D721Med (cell line): ENCODE measurements around the gene LRIG3.

Experiments used
- DNase-seq: peaks from one replicate; pipeline ENCODE4 v3.0.0; 2011; ENCODE audit warnings: low spot score; ENCODE audit not compliant: insufficient read length
- FAIRE-seq: peaks from 2 replicates; lab custom pipeline; 2011; peaks lifted over from hg19 to GRCh38; lab: Jason Lieb, UNC
- TF ChIP-seq, protein P1 (sequence below): IDR thresholded peaks from 2 replicates; pipeline ENCODE4 v1.5.1; 2012; ENCODE audit warnings: mild to moderate bottlenecking, control low read depth; ENCODE audit not compliant: insufficient read depth; ENCODE audit errors: missing control alignments

LRIG3 gene

DNA sequence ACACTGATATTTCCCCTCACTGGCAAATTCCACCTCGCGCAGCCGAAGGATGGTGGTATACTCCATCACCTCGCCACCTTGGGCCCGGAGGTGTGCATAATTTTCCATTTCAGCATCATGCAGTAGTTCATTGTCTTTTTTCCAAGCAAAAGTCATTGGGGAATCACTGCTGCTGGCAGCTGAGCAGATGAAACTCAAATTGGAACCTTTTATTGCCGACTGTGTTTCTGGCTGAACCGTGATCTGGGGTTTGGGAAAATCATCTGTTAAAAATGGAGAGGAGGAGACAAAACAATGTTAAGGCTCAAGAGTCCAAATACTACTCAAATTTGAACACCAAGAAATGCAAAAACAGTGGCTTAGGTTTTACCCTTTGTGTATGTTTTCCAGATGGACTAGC lies 39.7 kb downstream of the LRIG3 start:
- TF ChIP-seq, protein P1, sequence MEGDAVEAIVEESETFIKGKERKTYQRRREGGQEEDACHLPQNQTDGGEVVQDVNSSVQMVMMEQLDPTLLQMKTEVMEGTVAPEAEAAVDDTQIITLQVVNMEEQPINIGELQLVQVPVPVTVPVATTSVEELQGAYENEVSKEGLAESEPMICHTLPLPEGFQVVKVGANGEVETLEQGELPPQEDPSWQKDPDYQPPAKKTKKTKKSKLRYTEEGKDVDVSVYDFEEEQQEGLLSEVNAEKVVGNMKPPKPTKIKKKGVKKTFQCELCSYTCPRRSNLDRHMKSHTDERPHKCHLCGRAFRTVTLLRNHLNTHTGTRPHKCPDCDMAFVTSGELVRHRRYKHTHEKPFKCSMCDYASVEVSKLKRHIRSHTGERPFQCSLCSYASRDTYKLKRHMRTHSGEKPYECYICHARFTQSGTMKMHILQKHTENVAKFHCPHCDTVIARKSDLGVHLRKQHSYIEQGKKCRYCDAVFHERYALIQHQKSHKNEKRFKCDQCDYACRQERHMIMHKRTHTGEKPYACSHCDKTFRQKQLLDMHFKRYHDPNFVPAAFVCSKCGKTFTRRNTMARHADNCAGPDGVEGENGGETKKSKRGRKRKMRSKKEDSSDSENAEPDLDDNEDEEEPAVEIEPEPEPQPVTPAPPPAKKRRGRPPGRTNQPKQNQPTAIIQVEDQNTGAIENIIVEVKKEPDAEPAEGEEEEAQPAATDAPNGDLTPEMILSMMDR: no peak
- no peak for FAIRE-seq
- no peak for DNase-seq

- TF ChIP-seq, protein P1: no peak
- no peak for FAIRE-seq
- DNase-seq: no peak
Observed at GRCh38 chr12:58877243-58877743, 43.0 kb downstream of the LRIG3 start.

DNA sequence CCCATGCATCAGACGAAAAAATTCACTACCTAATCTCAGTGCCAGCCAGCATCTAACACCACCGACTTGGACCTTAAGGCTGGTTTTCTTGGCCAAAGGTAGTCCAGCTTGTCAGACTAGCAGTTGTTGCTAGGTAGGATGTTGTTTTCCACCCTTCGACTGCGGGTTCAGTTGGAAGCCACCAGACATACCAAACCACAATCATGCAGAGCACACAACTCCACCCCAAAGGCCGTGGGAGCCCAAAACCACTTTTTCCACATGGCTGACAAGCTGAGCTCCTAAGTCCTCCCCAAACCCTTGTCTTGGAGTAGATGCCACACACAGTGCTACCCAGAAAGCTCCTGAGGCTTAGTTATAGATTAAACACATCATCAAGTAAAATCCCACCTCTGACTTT lies 46.8 kb downstream of the LRIG3 start:
- DNase-seq (no peak), FAIRE-seq (no peak)
- TF ChIP-seq, protein P1: no peak

DNA sequence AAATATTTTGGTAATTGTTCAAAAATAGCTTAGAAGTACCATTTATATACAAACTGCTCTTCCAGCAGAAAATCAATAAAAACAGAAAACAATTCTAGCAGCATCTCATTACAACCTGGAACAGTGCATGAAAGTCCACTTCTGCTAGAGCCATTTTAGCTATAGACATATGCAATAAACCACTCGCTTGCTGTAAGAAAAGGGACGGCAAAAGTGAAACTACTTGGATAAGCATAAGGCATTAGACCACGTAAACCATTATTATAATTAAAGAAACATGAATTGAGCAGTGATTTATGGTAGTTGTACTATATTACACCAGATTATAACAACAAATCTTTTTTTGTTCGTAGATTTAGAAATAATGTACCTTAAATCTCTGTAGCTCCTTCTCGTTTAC lies 48.7 kb downstream of the LRIG3 start:
- DNase-seq (no peak), FAIRE-seq (no peak)
- TF ChIP-seq, protein P1: no peak

DNA sequence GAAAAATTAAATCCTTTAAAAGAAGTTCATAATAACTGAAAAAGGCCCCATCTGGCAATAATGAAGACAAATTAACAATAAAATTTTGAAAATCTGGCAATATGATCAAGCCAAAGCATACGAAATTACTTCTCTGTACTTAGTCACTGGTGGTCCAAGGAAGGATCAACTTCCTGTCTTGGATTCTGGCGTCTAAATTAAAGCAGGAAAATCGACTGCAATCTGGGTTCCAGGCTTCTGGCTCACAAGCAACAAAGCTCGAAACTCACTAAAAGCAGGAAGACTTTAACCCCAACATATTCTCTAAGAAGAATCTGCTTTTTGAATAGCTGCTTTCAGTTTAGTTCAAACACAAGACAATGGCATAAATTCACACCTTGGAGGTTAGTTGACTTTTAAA lies 49.7 kb downstream of the LRIG3 start:
- DNase-seq (no peak), FAIRE-seq (no peak)
- TF ChIP-seq, protein P1: no peak

- TF ChIP-seq, protein P1: no peak
- DNase-seq (no peak), FAIRE-seq (no peak)
Observed at GRCh38 chr12:58860788-58861240, 59.5 kb downstream of the LRIG3 start.

DNA sequence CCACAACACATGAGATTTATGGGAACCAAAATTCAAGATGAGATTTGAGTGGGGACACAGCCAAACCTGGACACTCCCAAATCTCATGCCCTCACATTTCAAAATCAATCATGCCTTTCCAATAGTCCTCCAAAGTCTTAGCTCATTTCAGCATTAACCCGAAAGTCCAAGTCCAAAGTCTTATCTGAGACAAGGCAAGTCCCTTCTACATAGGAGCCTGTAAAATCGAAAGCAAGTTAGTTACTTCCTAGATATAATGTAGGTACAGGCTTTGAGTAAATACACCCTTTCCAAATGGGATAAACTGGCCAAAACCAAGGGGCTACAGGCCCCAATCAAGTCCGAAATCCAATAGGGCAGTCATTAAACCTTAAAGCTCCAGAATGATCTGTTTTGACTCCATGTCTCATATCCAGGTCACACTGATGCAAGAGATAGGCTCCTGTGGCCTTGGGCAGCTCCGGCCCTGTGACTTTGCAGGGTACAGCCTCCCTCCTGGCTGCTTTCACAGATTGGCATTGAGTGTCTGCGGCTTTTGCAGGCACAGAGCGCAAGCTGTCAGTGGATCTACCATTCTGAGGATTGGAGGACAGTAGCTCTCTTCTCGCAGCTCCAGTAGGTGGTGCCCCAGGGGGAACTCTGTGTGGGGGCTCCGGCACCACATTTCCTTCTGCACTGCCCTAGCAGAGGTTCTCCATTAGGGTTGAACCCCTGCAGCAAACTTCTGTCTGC lies 60.1 kb downstream of the LRIG3 start:
- no peak for DNase-seq
- TF ChIP-seq, protein P1: no peak
- no peak for FAIRE-seq
